Measurements from ENCODE around the gene SMCO3.
A peak's percentile ranks its signal among the peaks of the same experiment; 100 is the strongest.

SMCO3 gene

GRCh38 chr12:14826491-14826890, 12.5 kb upstream of the SMCO3 start:
- no peak for DNase-seq

DNA sequence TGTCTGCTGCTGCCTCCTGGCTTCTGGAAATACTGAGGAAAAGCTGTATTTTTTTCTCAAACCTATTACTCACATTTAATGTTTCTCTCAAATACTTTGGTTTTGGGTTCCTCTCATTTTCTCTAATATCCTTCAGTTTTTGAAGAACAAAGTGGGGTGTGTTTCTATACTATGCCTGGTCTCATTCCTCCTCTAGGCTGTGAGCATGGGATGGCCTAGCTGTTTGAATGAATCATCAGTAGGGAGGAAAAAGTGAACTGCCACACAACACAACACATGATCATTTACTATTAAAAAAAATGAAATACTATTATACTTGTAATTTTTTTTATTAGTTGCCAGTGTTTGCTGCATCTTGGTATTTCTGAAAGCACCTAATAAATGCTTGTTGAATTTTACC, 11.3 kb upstream of the SMCO3 start:
- DNase-seq = no peak

DNA sequence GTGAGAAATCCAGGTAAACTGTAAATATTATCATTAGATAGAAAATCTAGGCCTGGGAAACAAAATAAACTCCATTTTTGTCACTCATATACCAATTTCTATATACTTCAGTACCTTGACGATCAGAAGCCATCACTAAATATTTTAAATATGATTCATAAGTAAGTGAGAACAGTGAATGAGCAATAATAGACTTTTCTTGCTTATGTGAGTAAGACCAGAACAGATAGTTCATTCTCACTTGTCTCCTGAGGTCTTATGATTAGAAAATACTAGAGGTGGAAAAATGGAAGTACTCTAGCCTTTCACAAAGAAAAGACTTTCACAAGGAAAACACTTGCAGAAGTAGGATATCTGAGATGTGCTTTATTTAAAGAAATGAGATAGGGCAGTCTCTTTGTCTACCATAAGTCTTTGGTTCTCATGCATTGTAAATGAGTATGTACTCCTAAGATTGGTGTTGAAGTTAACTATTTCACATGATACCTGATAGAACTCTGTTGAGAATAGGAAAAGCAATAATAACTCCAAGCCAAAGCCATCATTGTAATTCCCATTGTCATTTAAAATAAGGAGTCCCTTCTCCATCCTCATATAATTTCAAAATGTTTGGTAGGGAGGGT, 10.1 kb upstream of the SMCO3 start:
- no peak for DNase-seq

DNA sequence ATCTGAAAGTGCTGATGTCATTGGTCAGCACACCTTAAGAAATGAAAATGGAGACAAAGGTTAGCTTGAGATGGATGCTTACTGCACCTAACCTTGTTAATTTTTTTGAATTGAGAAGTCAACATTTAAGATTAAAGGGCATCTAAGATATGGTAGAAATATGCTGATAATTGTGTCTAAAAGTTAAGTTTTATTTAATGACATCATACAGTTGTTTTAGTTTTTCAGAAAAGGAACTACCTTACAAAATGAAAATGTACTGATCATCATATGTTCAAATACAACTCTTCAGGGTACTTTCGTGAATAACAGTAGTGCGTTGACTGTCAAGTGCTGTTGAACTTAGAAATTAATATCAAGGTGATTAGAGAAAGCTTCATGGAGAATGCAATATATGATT, 2.5 kb downstream of the SMCO3 start:
- no peak for DNase-seq

DNA sequence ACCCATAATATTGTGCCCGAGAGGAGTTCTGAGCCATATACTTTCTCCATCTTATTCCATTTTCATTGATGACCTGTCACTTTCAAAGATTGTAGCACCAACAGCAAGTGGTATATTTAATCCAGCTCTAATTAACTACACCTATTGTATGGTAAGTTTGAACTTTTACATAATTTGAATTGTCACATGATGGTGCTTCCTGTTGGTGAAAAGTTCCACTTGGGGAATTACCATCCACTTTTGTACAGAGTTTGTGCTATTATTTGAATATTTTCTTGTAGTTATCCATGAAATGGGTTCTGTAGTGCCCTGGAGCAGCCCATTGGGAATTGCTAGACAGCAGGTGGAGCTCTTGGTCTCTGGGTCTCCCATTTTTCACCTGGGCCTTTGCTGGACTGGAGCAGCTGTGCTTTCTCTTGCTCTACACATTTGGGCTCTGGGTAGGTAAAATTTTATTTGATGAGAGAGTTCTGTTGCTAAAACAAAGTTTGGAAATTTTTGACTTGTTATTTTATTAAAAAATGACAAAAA, 3.0 kb downstream of the SMCO3 start:
- no peak for DNase-seq

- no peak for DNase-seq
These were observed 3.6 kb downstream of the SMCO3 start for GRCh38 chr12:14810167-14810952.

GRCh38 chr12:14803830-14804160, 10.2 kb downstream of the SMCO3 start:
- DNase-seq = no peak

GRCh38 chr12:14803011-14803829, 10.8 kb downstream of the SMCO3 start, which contains the start of the genes C12orf60 and WBP11:
C12orf60 (plus strand) TSS chr12:14803670; CDS start chr12:14822936, 19,266 bp downstream.
WBP11 (minus strand) TSS chr12:14803478; CDS start chr12:14801383, 2,095 bp downstream.
- DNase-seq = peak; percentile 99

DNA sequence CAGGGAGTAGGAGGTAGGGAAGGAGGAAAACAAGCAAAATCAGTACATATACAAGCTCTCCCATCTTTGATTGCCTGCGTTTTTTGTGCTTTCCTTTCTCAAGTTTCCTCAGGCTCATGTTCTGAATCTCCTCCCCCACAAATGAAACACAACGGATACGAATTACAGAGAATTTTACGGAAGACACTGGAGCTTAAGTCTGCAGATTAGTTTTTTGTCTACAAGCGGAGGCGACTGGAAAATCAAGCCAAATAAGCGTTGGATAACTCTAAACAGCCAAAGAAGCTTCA, 11.3 kb downstream of the SMCO3 start:
- DNase-seq = no peak

GRCh38 chr12:14802247-14802646, 11.7 kb downstream of the SMCO3 start:
- no peak for DNase-seq

DNA sequence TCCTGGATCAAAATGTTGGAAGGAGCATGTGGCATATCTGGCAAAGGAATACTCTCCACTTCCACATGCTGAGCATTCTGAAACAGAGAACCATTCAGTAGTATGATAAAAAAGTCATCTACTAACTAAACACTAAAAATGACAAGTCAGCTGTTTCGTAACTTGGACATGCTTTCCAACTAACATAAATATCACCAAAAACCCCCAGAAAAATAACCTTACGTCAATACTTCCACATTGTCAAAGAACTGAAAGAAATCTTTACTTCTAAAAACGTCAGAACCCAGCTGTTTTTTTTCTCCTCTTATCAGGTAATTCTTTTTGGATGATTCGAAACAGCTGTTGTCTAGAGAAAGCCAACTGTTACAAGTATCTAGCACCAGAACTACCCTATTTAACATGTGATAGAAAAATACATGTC, 18.9 kb downstream of the SMCO3 start:
- no peak for DNase-seq

DNA sequence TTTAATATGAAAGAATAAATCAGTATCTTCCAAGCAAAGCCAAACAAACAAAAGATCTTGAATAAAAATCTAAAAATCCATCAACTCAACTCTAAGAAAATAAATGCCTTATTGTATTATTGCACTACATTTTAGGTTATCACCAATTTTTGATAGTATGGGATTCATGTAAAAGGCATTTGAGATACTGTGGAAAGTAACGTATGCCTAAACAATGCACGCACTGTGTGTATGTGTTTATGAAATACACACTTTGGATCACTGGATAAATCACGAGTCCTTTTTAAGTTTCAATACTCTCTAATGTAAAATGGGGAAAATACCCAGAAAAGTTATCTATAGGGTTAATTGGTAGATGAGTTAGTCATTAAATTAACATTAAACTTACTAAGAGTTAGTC, 28.4 kb downstream of the SMCO3 start:
- DNase-seq = no peak

- DNase-seq = no peak
These were observed 29.5 kb downstream of the SMCO3 start for GRCh38 chr12:14784471-14784870.

- DNase-seq = no peak
These were observed 31.2 kb downstream of the SMCO3 start for GRCh38 chr12:14782756-14783155.

DNA sequence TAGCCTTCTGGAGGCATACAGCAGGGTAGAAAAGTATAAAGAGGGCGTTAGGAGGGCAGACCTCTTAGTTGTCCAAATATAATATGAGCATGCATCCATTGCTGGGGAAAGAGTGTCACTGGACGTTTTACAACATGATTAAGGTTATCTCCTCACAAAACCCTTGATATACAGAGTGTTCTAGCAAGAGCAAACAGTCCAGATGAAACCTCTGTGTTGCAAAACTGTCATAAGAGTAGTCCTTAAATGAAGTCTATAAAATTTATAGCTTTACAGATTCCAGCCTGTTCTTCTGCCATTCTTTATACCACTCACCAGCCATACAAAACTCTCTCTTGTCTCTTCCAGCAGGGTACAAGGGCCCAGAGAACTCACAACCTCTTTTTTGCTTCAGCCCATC, 32.4 kb downstream of the SMCO3 start:
- no peak for DNase-seq

GRCh38 chr12:14780859-14781258, 33.1 kb downstream of the SMCO3 start:
- DNase-seq = no peak

DNA sequence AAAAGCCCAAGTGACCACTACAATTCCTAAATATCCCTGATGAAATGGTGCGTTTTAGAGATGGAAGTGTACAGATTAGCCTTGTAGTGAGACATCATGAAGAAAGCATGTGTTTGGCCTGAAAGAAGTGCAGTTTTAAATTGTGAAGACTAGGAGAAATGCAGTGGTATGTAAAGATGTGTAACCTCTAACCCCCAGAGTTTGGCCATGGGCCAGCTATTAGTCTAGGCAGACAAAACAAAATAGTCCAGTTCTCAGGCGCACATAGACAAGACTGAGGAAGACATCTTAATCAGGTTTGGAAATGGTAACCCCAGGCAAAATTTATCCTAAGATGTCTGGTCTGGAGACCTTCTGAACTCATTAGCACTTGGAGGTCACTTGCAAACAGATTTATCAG, 34.1 kb downstream of the SMCO3 start:
- DNase-seq = no peak

DNA sequence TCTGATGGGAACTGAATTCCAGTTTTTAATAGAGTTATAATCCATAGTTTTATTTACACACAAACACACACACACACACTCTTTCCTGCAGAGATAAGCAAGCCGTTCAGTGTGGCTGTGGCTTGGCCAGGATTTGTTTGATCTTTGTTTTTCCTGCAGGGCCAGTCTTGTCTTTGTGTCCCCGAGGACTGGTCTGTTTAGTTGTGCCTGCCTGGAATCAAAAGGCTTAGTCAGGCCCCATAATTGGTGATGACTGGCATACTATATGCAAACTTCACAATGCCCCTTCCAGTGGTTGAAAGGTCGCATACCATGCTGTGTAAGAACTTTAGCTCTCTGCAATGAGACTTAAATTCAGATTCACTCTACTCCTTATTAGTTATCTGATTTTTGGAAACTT, 36.7 kb downstream of the SMCO3 start:
- DNase-seq = peak; percentile 51

- DNase-seq = no peak
These were observed 37.6 kb downstream of the SMCO3 start for GRCh38 chr12:14776236-14776961.

GRCh38 chr12:14775636-14775980, 38.4 kb downstream of the SMCO3 start:
- no peak for DNase-seq

GRCh38 chr12:14774906-14775635, 38.9 kb downstream of the SMCO3 start:
- DNase-seq = no peak

All from DMS153 (cell line).